Thyroid gland (tissue), 4 donors: ENCODE measurements around the gene ADO. TPM values are rescaled to one million over a fixed set of nuclear protein-coding genes. Genes with fewer than 3 reads are reported as not detected.
A peak's percentile ranks its signal among the peaks of the same experiment; 100 is the strongest.

Experiments used
- DNase-seq, 2 donors: peaks; one replicate each; pipeline ENCODE4 v3.0.0-alpha.2; 2019
- H3K27ac ChIP-seq, 3 donors: fragments of 200-600 bp; sonication (generic); 1 replicate in 2 of 3; 2 replicates in 1 of 3; pipeline ENCODE4 v1.5.1; 2016 to 2019; ENCODE audit warnings: mild to moderate bottlenecking in 1 of 3, moderate library complexity in 1 of 3
- H3K27me3 ChIP-seq: fragments of 200-600 bp; sonication (generic); one replicate; pipeline ENCODE4 v1.5.1; 2019
- H3K36me3 ChIP-seq, 2 donors: fragments of 200-600 bp; sonication (generic); one replicate each; pipeline ENCODE4 v1.5.1; 2016 to 2019
- H3K4me1 ChIP-seq, 2 donors: fragments of 200-600 bp; sonication (generic); one replicate each; pipeline ENCODE4 v1.5.1; 2017 to 2019
- H3K4me3 ChIP-seq, 3 donors: fragments of 200-600 bp; sonication (generic); replicated peaks in 1 of 3; 1 replicate in 2 of 3; 2 replicates in 1 of 3; pipeline ENCODE4 v1.5.1; 2016; ENCODE audit warnings: mild to moderate bottlenecking in 1 of 3
- H3K9me3 ChIP-seq: fragments of 200-600 bp; sonication (generic); one replicate; pipeline ENCODE4 v1.5.1; 2017
- POLR2A ChIP-seq, 2 donors: fragments of 450-650 bp; IDR thresholded peaks; one replicate each; pipeline ENCODE4 v1.6.1; 2017; ENCODE audit warnings: antibody characterized with exemption in 2 of 2, mild to moderate bottlenecking in 2 of 2, moderate library complexity in 1 of 2
- WGBS, 2 donors: methylation state at CpG; one replicate each; pipeline ENCODE4 v1.1.5; 2017; 5-methylcytosine and 5-hydroxymethylcytosine counted together
- intact Hi-C: fragments of 100-400 bp; cut with DNase I; formaldehyde crosslinking; loops from one replicate; pipeline ENCODE4 v1.15.1; 2023
- total RNA-seq, 4 donors: library from RNA; depleted of rRNA; stranded (reverse); fragments of >200 nt; gene quantifications; one replicate each; pipeline ENCODE4 v1.2.3, GENCODE V29; 2016
- TF ChIP-seq, protein P1 (sequence below), 6 experiments: fragments of 200-600 bp in 3 of 6; fragments of 450-650 bp in 3 of 6; sonication (generic) in 3 of 6; IDR thresholded peaks; one replicate each; pipeline ENCODE4 v1.5.1; 2016 to 2019; ENCODE audit warnings: antibody characterized with exemption in 6 of 6, mild to moderate bottlenecking in 2 of 6, inconsistent platforms in 1 of 6, moderate library complexity in 1 of 6

The ADO gene
- total RNA-seq, 4 donors from 2014 or later = 21.8 to 29.7 (median 24.6) TPM

DNA sequence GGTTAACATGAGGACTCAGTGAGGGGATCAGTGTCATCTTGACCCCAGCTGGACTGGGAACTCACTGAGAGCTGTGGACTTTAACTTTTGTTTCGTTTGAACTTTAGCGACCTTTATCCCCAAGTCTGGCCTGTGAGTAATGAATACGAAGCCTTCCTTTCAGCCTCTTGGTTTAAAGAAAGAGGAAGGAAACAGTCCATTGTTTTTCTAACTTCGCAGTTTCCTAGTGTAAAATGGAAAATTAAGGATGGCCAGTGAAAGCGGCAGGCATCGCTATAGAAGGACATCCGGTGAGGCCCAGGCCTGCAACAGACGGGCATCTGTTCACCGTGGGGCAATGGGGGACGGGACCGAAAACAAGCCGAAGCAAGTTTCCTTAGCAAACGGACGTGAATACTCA, 44.1 kb upstream of the ADO start:
- no peak overlapping the region for H3K27ac ChIP-seq
- no peak for DNase-seq
- 78 to 83% methylated on average over 14 of the region's 14 CpGs for WGBS, 2 donors

DNA sequence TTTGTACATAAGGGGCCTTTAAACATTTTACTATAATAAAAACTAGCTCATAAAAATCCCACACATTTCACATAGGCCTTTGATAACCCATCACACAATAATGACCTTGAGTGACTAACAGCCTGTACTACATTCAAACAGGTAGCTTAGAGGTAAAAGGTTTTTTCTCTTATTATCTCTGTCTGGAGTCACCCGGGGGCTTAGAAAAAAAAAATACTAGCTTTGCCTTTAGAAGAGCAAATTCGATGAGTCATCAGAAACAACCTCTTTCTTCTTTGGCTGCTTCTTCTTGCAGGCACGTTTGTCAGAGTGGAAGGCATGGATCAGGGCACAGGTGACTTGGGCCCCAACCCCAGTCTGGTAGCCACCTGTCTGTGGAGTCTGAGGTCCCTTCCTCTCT, 43.4 kb upstream of the ADO start:
- H3K27ac ChIP-seq = no peak overlapping the region
- no peak for DNase-seq
- no peaks in the 10 kb centered on the region for H3K27me3 ChIP-seq
- H3K4me1 ChIP-seq = no peaks in the 10 kb centered on the region
- 42 to 58% methylated on average over 3 of the region's 3 CpGs for WGBS, 2 donors
- no peak overlapping the region for H3K4me3 ChIP-seq
- TF ChIP-seq, protein P1, sequence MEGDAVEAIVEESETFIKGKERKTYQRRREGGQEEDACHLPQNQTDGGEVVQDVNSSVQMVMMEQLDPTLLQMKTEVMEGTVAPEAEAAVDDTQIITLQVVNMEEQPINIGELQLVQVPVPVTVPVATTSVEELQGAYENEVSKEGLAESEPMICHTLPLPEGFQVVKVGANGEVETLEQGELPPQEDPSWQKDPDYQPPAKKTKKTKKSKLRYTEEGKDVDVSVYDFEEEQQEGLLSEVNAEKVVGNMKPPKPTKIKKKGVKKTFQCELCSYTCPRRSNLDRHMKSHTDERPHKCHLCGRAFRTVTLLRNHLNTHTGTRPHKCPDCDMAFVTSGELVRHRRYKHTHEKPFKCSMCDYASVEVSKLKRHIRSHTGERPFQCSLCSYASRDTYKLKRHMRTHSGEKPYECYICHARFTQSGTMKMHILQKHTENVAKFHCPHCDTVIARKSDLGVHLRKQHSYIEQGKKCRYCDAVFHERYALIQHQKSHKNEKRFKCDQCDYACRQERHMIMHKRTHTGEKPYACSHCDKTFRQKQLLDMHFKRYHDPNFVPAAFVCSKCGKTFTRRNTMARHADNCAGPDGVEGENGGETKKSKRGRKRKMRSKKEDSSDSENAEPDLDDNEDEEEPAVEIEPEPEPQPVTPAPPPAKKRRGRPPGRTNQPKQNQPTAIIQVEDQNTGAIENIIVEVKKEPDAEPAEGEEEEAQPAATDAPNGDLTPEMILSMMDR (IDR thresholded peaks at IDR 0.05) = no peak
- no peak for TF ChIP-seq POLR2A (IDR thresholded peaks at IDR 0.05)
- intact Hi-C loops = no loop called here
- H3K9me3 ChIP-seq = no peaks in the 10 kb centered on the region
- no peaks in the 10 kb centered on the region for H3K36me3 ChIP-seq

More for the DNA sequence above, 44.1 kb upstream of the ADO start:
- Histone ChIP-seq H3K9me3 (no peaks in the 10 kb centered on the region), H3K27me3 (no peaks in the 10 kb centered on the region), H3K4me1 (no peaks in the 10 kb centered on the region), H3K36me3 (no peaks in the 10 kb centered on the region), H3K4me3 (no peak overlapping the region)
- no peak for TF ChIP-seq POLR2A (IDR thresholded peaks at IDR 0.05)
- TF ChIP-seq, protein P1 (IDR thresholded peaks at IDR 0.05) = no peak
- intact Hi-C loops = no loop called here

DNA sequence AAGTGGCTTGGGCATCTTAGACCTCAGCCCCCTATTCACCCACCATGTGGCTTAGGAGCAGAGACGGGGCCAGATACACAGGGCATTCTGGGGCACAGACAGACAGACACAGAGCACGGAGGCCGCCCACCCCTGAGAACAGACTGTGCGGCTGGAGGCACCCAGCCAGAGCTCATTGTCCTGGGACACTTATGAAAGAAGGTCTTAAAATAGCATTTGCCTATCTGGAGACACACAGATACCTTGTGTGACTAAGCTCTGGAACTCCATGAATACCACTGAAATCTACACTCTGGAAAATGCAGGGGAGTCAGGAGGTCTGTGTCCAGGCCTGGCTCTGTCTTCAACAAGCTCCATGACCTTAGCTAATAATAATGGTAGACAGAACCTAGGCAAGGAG, 41.4 kb upstream of the ADO start:
- intact Hi-C loops = no loop called here
- peak; percentile 17 for DNase-seq
- no peaks in the 10 kb centered on the region for H3K4me1 ChIP-seq
- no peak for TF ChIP-seq POLR2A (IDR thresholded peaks at IDR 0.05)
- no peaks in the 10 kb centered on the region for H3K27me3 ChIP-seq
- H3K4me3 ChIP-seq = no peak overlapping the region
- WGBS, 2 donors = 100% methylated on average over 4 of the region's 4 CpGs; no CpG with 5 or more reads in 1 of the 2 donors
- no peak overlapping the region for H3K27ac ChIP-seq
- H3K9me3 ChIP-seq = no peaks in the 10 kb centered on the region
- no peaks in the 10 kb centered on the region for H3K36me3 ChIP-seq

DNA sequence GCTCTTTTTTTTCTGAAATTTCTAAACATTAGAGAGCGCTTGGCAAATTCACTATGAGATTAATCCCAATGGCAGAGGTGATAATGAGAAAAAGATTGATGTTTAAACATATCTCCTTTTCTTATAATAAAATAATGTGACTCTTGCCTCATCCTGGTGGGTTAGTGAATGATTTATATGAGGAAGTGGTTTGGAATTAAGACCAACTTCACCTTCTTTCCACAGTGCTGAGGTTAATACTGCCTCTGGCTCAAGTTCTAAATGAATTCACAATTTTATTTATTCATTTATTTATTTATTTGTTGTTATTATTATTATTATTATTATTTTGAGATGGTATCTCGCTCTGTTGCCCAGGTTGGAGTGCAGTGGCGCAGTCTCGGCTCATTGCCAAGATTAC, 40.5 kb upstream of the ADO start:
- Histone ChIP-seq H3K27me3 (no peaks in the 10 kb centered on the region), H3K9me3 (no peaks in the 10 kb centered on the region), H3K27ac (no peak overlapping the region), H3K36me3 (no peaks in the 10 kb centered on the region), H3K4me3 (no peak overlapping the region), H3K4me1 (no peaks in the 10 kb centered on the region)
- no peak for DNase-seq
- intact Hi-C loops = no loop called here
- 97 to 98% methylated on average over 4 of the region's 4 CpGs for WGBS, 2 donors
- TF ChIP-seq, protein P1 (IDR thresholded peaks at IDR 0.05) = no peak
- TF ChIP-seq POLR2A (IDR thresholded peaks at IDR 0.05) = no peak

DNA sequence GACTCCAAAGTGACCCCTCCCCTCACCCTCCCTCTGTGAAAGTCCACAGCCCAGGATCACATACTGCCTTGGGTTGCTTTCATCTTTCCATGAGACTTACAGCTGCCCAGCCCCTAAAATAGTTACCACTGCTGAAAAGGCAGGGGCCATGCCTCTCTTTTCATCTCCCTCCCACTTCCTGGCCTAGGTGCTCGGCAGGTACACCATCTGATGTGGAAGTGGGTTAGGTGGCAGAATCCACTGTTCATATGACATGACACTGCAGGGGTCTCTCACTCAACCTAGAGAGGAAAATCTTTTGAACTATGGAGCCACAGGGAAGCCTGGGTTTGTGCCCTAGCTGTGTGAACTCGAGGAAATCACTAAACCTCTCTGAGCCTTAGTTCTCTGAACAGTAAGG, 38.8 kb upstream of the ADO start:
- WGBS, 2 donors = 94 to 97% methylated on average over 2 of the region's 2 CpGs

More for the DNA sequence above, 38.8 kb upstream of the ADO start:
- Histone ChIP-seq H3K27ac (no peak overlapping the region), H3K4me3 (no peak overlapping the region), H3K9me3 (no peaks in the 10 kb centered on the region), H3K36me3 (no peaks in the 10 kb centered on the region), H3K4me1 (peaks cover 0 to 9% of the 10 kb centered on the region in 2 donors), H3K27me3 (no peaks in the 10 kb centered on the region)
- intact Hi-C loops = no loop called here
- no peak for TF ChIP-seq POLR2A (IDR thresholded peaks at IDR 0.05)
- TF ChIP-seq, protein P1 (IDR thresholded peaks at IDR 0.05) = no peak
- DNase-seq = no peak
